HT-29 (cell line): Measurements from ENCODE around the gene CSRP1. TPM values are rescaled to one million over a fixed set of nuclear protein-coding genes. Genes with fewer than 3 reads are reported as not detected.
"Not testable (repeated sequence)": the region's sequence is repeated elsewhere in the genome, so short reads cannot be mapped to it uniquely, and the experiment has no call there.

Source experiments
- DNase-seq: peaks from one replicate; pipeline ENCODE4 v3.0.0-alpha.2; 2015; ENCODE audit warnings: low spot score
- total RNA-seq: library from RNA; depleted of rRNA; stranded (reverse); fragments of >200 nt; shearing (Covaris generic); gene quantifications from 2 replicates; pipeline ENCODE4 v1.2.3, GENCODE V29; 2014

Gene CSRP1
- total RNA-seq, 1 experiment from 2014 or later, result 183 TPM

GRCh38 chr1:201537891-201538611, 31.1 kb upstream of the CSRP1 start:
- no peak for DNase-seq

GRCh38 chr1:201537467-201537866, 30.5 kb upstream of the CSRP1 start:
- DNase-seq, result no peak

GRCh38 chr1:201537028-201537427, 30.1 kb upstream of the CSRP1 start:
- no peak for DNase-seq

GRCh38 chr1:201536558-201536957, 29.6 kb upstream of the CSRP1 start:
- no peak for DNase-seq

- DNase-seq, result no peak
These were observed 29.0 kb upstream of the CSRP1 start for GRCh38 chr1:201535919-201536245.

- DNase-seq, result no peak
These were observed 28.4 kb upstream of the CSRP1 start for GRCh38 chr1:201535046-201535918.

- no peak for DNase-seq
These were observed 26.9 kb upstream of the CSRP1 start for GRCh38 chr1:201533836-201534235.

GRCh38 chr1:201531551-201532425, 24.9 kb upstream of the CSRP1 start:
- DNase-seq, result no peak

GRCh38 chr1:201530741-201531531, 24.0 kb upstream of the CSRP1 start:
- DNase-seq, result peak; percentile 64

- no peak for DNase-seq
These were observed 21.8 kb upstream of the CSRP1 start for GRCh38 chr1:201528631-201529252.

GRCh38 chr1:201527879-201528278, 21.0 kb upstream of the CSRP1 start:
- no peak for DNase-seq

- no peak for DNase-seq
These were observed 18.4 kb upstream of the CSRP1 start for GRCh38 chr1:201525193-201525778.

- not testable (repeated sequence) for DNase-seq
These were observed 13.2 kb upstream of the CSRP1 start for GRCh38 chr1:201520046-201520575.

GRCh38 chr1:201518071-201518470, 11.1 kb upstream of the CSRP1 start:
- DNase-seq, result no peak

GRCh38 chr1:201517631-201518030, 10.7 kb upstream of the CSRP1 start:
- DNase-seq, result peak; percentile 87

GRCh38 chr1:201516511-201517127, 9.7 kb upstream of the CSRP1 start:
- no peak for DNase-seq

- DNase-seq, result no peak
These were observed 9.0 kb upstream of the CSRP1 start for GRCh38 chr1:201515895-201516294.

- DNase-seq, result no peak
These were observed 8.3 kb upstream of the CSRP1 start for GRCh38 chr1:201515062-201515750.

- no peak for DNase-seq
These were observed 7.5 kb upstream of the CSRP1 start for GRCh38 chr1:201514466-201514865.
